Kidney epithelial cell (primary cell): ENCODE data around the gene DGKE. TPM values are rescaled to one million over a fixed set of nuclear protein-coding genes. Genes with fewer than 3 reads are reported as not detected.

Experiments
- DNase-seq: peaks from one replicate; pipeline ENCODE4 v3.0.0-alpha.2; 2010; ENCODE audit warnings: low read depth
- H3K27me3 ChIP-seq: 2 replicates; pipeline ENCODE4 v1.6.0; 2011; ENCODE audit warnings: low read length; ENCODE audit not compliant: control insufficient read depth, insufficient read depth
- H3K36me3 ChIP-seq: 2 replicates; pipeline ENCODE4 v1.5.1; 2011; ENCODE audit warnings: low read length; ENCODE audit not compliant: control insufficient read depth, insufficient read depth
- H3K4me3 ChIP-seq: 2 replicates; pipeline ENCODE4 v1.5.1; 2011; ENCODE audit warnings: low read depth, mild to moderate bottlenecking, control low read depth, low read length
- total RNA-seq: library from RNA; depleted of rRNA; stranded (reverse); fragments of >200 nt; gene quantifications from 2 replicates; pipeline ENCODE4 v1.2.3, GENCODE V29; 2015
- TF ChIP-seq, protein P1 (sequence below): IDR thresholded peaks from 2 replicates; pipeline ENCODE4 v1.5.1; 2011; ENCODE audit warnings: mild to moderate bottlenecking, moderate library complexity, low read length, control low read depth, inconsistent platforms; ENCODE audit not compliant: insufficient read depth, poor library complexity, severe bottlenecking

Gene DGKE
- total RNA-seq, 1 donor from 2014 or later, result 7.0 TPM

- TF ChIP-seq, protein P1, sequence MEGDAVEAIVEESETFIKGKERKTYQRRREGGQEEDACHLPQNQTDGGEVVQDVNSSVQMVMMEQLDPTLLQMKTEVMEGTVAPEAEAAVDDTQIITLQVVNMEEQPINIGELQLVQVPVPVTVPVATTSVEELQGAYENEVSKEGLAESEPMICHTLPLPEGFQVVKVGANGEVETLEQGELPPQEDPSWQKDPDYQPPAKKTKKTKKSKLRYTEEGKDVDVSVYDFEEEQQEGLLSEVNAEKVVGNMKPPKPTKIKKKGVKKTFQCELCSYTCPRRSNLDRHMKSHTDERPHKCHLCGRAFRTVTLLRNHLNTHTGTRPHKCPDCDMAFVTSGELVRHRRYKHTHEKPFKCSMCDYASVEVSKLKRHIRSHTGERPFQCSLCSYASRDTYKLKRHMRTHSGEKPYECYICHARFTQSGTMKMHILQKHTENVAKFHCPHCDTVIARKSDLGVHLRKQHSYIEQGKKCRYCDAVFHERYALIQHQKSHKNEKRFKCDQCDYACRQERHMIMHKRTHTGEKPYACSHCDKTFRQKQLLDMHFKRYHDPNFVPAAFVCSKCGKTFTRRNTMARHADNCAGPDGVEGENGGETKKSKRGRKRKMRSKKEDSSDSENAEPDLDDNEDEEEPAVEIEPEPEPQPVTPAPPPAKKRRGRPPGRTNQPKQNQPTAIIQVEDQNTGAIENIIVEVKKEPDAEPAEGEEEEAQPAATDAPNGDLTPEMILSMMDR, result no peak
- no peaks in the 10 kb centered on the region for H3K27me3 ChIP-seq
- peaks cover 1% of the 10 kb centered on the region for H3K36me3 ChIP-seq
- H3K4me3 ChIP-seq, result no peak overlapping the region
- DNase-seq, result no peak
These were observed 47.8 kb downstream of the DGKE start for GRCh38 chr17:56881685-56882295.

DNA sequence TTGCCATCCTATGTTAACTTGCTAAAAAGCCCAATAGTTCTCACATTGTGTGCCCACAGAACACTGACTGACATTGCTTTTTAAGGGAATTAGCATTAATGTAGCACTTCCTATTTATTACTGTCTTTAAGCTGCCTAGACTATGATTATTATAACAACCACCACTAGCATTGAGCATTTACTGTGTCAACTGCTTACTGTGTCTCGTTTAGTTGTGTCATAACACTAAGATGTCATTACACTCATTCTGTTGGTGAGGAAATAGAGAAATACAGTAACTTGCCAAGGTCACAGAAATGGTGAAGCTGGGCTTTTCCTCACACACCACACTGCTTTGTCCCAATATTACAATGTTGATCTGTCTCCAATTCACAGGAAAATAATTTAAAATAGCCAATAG lies 49.7 kb downstream of the DGKE start:
- Histone ChIP-seq H3K36me3 (peaks cover 1% of the 10 kb centered on the region), H3K27me3 (no peaks in the 10 kb centered on the region), H3K4me3 (no peak overlapping the region)
- TF ChIP-seq, protein P1, result no peak
- DNase-seq, result no peak

GRCh38 chr17:56884483-56885311 lies 50.7 kb downstream of the DGKE start:
- H3K4me3 ChIP-seq, result no peak overlapping the region
- TF ChIP-seq, protein P1, result no peak

DNA sequence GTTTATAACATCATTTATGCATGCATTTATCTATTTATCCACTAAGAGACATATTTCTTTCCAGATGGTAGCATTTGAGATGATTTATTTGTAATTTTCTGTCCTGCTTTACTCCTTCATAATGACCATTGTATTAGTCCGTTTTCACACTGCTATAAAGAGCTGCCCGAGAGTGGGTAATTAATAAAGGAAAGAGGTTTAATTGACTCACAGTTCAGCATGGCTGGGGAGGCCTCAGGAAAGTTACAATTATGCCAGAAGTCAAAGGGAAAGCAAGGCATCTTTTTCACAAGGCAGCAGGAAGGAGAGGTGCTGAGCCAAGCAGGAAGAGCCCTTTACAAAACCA lies 51.3 kb downstream of the DGKE start:
- DNase-seq, result no peak
- Histone ChIP-seq H3K36me3 (peaks cover 1% of the 10 kb centered on the region), H3K4me3 (no peak overlapping the region), H3K27me3 (no peaks in the 10 kb centered on the region)
- TF ChIP-seq, protein P1, result no peak

More at GRCh38 chr17:56884483-56885311, 50.7 kb downstream of the DGKE start:
- Histone ChIP-seq H3K27me3 (no peaks in the 10 kb centered on the region), H3K36me3 (peaks cover 1% of the 10 kb centered on the region)
- DNase-seq, result no peak

DNA sequence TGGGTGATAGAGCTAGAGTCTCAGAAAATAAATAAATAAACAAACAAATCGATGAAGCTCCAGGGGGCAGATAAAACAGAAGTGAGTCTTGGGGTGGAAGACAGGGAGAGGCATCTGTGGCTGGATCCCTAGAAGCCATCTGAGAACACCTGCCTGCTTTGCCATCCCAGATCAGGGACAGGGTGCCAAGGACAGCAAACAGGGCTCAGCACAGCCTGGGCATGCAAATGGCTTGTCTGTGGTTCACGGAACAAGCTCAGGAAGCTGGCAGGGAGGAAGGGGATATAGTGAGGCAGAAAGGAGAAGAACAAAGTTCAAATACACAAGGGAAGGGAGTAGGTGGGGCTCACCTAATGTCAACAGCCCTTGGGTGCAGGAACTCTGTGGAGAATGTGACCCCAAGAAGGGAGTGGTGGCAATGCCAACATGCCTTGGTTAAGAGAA lies 52.4 kb downstream of the DGKE start:
- H3K27me3 ChIP-seq, result no peaks in the 10 kb centered on the region
- DNase-seq, result no peak
- H3K36me3 ChIP-seq, result peaks cover 1% of the 10 kb centered on the region
- no peak overlapping the region for H3K4me3 ChIP-seq
- TF ChIP-seq, protein P1, result no peak

GRCh38 chr17:56887105-56887504 lies 53.2 kb downstream of the DGKE start:
- no peak for DNase-seq
- no peaks in the 10 kb centered on the region for H3K27me3 ChIP-seq
- H3K36me3 ChIP-seq, result peaks cover 1% of the 10 kb centered on the region
- TF ChIP-seq, protein P1, result no peak
- no peak overlapping the region for H3K4me3 ChIP-seq
